Neural progenitor cell (in vitro differentiated cells): Measurements from ENCODE around the gene LRRC46. TPM values are rescaled to one million over a fixed set of nuclear protein-coding genes. Genes with fewer than 3 reads are reported as not detected.

ENCODE experiments used
- DNase-seq: peaks from one replicate; pipeline ENCODE4 v3.0.0-alpha.2; 2016; ENCODE audit warnings: low spot score
- H2AFZ ChIP-seq: fragments of 200-600 bp; sonication (generic); replicated peaks from 2 replicates; pipeline ENCODE4 v1.6.1; 2016; ENCODE audit warnings: antibody characterized with exemption
- H3F3A ChIP-seq: fragments of 200-600 bp; sonication (generic); 2 replicates; pipeline ENCODE4 v1.6.1; 2016; ENCODE audit warnings: antibody characterized with exemption, low read depth
- H3K27ac ChIP-seq: fragments of 200-600 bp; sonication (generic); 2 replicates; pipeline ENCODE4 v1.5.1; 2016; ENCODE audit warnings: mild to moderate bottlenecking
- H3K27me3 ChIP-seq: fragments of 200-600 bp; sonication (generic); 2 replicates; pipeline ENCODE4 v1.6.1; 2016; ENCODE audit warnings: mild to moderate bottlenecking, moderate library complexity
- H3K36me3 ChIP-seq: fragments of 200-600 bp; sonication (generic); 2 replicates; pipeline ENCODE4 v1.5.1; 2016
- H3K4me1 ChIP-seq: fragments of 200-600 bp; sonication (generic); 2 replicates; pipeline ENCODE4 v1.6.1; 2016; ENCODE audit warnings: mixed run types
- H3K4me2 ChIP-seq: fragments of 200-600 bp; sonication (generic); 2 replicates; pipeline ENCODE4 v1.6.1; 2016
- H3K4me3 ChIP-seq: fragments of 200-600 bp; sonication (generic); 2 replicates; pipeline ENCODE4 v1.5.1; 2016
- H3K79me2 ChIP-seq: fragments of 200-600 bp; sonication (generic); 2 replicates; pipeline ENCODE4 v1.6.1; 2016; ENCODE audit warnings: low read depth
- H3K9ac ChIP-seq: fragments of 200-600 bp; sonication (generic); 2 replicates; pipeline ENCODE4 v1.6.1; 2016
- H3K9me3 ChIP-seq: fragments of 200-600 bp; sonication (generic); 2 replicates; pipeline ENCODE4 v1.5.1; 2016; ENCODE audit warnings: low read depth
- H4K20me1 ChIP-seq: fragments of 200-600 bp; sonication (generic); 2 replicates; pipeline ENCODE4 v1.6.1; 2016; ENCODE audit warnings: low read depth
- H3K27ac Mint-ChIP-seq: 3 replicates; pipeline ENCODE4 v1.8.0; 2021; ENCODE audit warnings: mixed read lengths
- H3K27me3 Mint-ChIP-seq: 2 replicates; pipeline ENCODE4 v1.8.0; 2022; ENCODE audit warnings: low read depth, mild to moderate bottlenecking, inconsistent platforms, moderate library complexity, mixed read lengths; ENCODE audit not compliant: insufficient read depth
- H3K36me3 Mint-ChIP-seq: 3 replicates; pipeline ENCODE4 v1.8.0; 2021; ENCODE audit warnings: mixed read lengths
- H3K4me1 Mint-ChIP-seq: 3 replicates; pipeline ENCODE4 v1.8.0; 2021; ENCODE audit warnings: mixed read lengths
- H3K4me3 Mint-ChIP-seq: 3 replicates; pipeline ENCODE4 v1.8.0; 2021; ENCODE audit warnings: mild to moderate bottlenecking, moderate library complexity, mixed read lengths
- H3K9me3 Mint-ChIP-seq: 3 replicates; pipeline ENCODE4 v1.8.0; 2020; ENCODE audit warnings: mixed read lengths
- EZH2 ChIP-seq: fragments of 200-600 bp; sonication (generic); IDR thresholded peaks from 2 replicates; pipeline ENCODE4 v1.6.1; 2017; ENCODE audit warnings: antibody characterized with exemption, mild to moderate bottlenecking, moderate library complexity
- EZH2phosphoT487 ChIP-seq: fragments of 200-600 bp; sonication (generic); IDR thresholded peaks from 2 replicates; pipeline ENCODE4 v1.6.1; 2017; ENCODE audit warnings: antibody characterized with exemption
- total RNA-seq: library from RNA; depleted of rRNA; stranded (reverse); fragments of >200 nt; gene quantifications from 2 replicates; pipeline ENCODE4 v1.2.3, GENCODE V29; 2015; ENCODE audit warnings: low replicate concordance
- TF ChIP-seq, protein P1 (sequence below): fragments of 200-600 bp; sonication (generic); IDR thresholded peaks from 2 replicates; pipeline ENCODE4 v1.5.1; 2017; ENCODE audit warnings: antibody characterized with exemption, mild to moderate bottlenecking

Gene LRRC46
- total RNA-seq, 1 donor from 2014 or later: 0.06 TPM

DNA sequence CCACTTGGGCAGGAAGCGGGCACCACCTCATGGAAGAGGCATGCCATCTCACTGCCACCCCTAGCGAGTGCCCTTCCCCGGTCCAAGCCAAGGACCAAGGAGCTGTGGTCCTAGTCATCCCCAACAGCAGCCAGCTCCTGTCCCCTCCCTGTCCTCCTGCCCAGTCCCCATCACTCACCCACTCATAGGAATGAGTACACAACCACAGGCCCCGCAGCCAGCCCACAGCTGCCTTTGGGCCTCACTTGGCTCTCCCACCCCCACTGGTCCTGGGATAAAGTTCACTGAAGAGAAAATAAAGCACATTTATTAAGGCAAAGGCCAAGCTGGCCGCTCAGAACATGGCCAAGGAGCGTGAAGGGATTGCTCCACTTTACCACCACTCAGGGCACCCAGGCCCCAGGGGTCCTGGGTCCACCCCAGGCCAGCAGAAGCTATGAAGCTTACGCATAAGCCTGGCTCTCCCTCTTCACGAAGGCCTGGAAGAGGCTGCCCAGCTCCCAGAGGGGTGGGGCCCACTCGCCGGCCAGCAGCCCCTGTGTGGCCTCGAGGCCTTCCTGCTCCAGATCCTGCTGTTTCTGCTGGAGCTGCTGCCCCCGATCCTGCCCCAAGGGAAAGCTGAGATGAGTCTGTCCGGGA, 6.0 kb downstream of the LRRC46 start:
- Mint-ChIP-seq H3K4me3 (peak overlapping the region; percentile 41), H3K9me3 (no peaks in the 10 kb centered on the region), H3K4me1 (peaks cover 21% of the 10 kb centered on the region), H3K27me3 (peaks cover 8% of the 10 kb centered on the region), H3K36me3 (peaks cover 4% of the 10 kb centered on the region), H3K27ac (no peak overlapping the region)
- H3K27me3 ChIP-seq: no peaks in the 10 kb centered on the region
- no peak overlapping the region for H2AFZ ChIP-seq
- no peak overlapping the region for H3K9ac ChIP-seq
- DNase-seq: no peak
- H3K27ac ChIP-seq: no peak overlapping the region
- peaks cover 7% of the 10 kb centered on the region for H3K79me2 ChIP-seq
- no peaks in the 10 kb centered on the region for H3K36me3 ChIP-seq
- H3K4me1 ChIP-seq: peaks cover 5% of the 10 kb centered on the region
- no peak for TF ChIP-seq EZH2phosphoT487
- TF ChIP-seq, protein P1, sequence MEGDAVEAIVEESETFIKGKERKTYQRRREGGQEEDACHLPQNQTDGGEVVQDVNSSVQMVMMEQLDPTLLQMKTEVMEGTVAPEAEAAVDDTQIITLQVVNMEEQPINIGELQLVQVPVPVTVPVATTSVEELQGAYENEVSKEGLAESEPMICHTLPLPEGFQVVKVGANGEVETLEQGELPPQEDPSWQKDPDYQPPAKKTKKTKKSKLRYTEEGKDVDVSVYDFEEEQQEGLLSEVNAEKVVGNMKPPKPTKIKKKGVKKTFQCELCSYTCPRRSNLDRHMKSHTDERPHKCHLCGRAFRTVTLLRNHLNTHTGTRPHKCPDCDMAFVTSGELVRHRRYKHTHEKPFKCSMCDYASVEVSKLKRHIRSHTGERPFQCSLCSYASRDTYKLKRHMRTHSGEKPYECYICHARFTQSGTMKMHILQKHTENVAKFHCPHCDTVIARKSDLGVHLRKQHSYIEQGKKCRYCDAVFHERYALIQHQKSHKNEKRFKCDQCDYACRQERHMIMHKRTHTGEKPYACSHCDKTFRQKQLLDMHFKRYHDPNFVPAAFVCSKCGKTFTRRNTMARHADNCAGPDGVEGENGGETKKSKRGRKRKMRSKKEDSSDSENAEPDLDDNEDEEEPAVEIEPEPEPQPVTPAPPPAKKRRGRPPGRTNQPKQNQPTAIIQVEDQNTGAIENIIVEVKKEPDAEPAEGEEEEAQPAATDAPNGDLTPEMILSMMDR: no peak
- no peak overlapping the region for H3K4me2 ChIP-seq
- no peaks in the 10 kb centered on the region for H3K9me3 ChIP-seq
- no peaks in the 10 kb centered on the region for H3F3A ChIP-seq
- H4K20me1 ChIP-seq: no peaks in the 10 kb centered on the region
- H3K4me3 ChIP-seq: no peak overlapping the region

DNA sequence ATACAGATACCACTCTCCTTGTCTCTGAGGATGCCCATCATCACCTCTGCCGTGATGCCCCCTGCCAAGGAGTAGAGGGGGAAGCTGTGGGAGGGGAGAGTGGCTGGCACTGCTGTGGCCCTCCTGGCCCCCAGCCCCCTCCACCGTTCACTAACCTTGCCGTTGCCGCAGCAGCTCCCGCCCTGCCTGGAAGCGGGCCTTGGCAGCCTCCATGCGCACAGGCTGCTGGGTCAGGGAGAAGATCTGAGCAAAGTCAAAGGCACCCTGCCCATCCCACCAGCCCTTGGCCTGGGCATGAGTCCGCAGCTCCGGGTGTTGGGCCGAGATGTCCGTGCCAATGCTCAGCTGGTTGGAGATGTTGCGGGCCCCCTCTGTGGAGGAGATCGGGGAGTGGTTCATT, 7.2 kb downstream of the LRRC46 start:
- no peaks in the 10 kb centered on the region for H3K27me3 ChIP-seq
- TF ChIP-seq EZH2: no peak
- no peak for TF ChIP-seq EZH2phosphoT487
- TF ChIP-seq, protein P1: no peak
- no peaks in the 10 kb centered on the region for H3K9me3 ChIP-seq
- no peak for DNase-seq
- Mint-ChIP-seq H3K36me3 (peaks cover 4% of the 10 kb centered on the region), H3K9me3 (no peaks in the 10 kb centered on the region), H3K27me3 (peaks cover 9% of the 10 kb centered on the region), H3K4me3 (no peak overlapping the region), H3K27ac (no peak overlapping the region), H3K4me1 (peaks cover 28% of the 10 kb centered on the region)
- H2AFZ ChIP-seq: no peak overlapping the region
- no peak overlapping the region for H3K9ac ChIP-seq
- H3K4me1 ChIP-seq: peaks cover 10% of the 10 kb centered on the region
- H3K4me3 ChIP-seq: no peak overlapping the region
- no peaks in the 10 kb centered on the region for H3F3A ChIP-seq
- no peak overlapping the region for H3K4me2 ChIP-seq
- peaks cover 7% of the 10 kb centered on the region for H3K79me2 ChIP-seq
- H4K20me1 ChIP-seq: no peaks in the 10 kb centered on the region
- H3K36me3 ChIP-seq: no peaks in the 10 kb centered on the region
- H3K27ac ChIP-seq: no peak overlapping the region

DNA sequence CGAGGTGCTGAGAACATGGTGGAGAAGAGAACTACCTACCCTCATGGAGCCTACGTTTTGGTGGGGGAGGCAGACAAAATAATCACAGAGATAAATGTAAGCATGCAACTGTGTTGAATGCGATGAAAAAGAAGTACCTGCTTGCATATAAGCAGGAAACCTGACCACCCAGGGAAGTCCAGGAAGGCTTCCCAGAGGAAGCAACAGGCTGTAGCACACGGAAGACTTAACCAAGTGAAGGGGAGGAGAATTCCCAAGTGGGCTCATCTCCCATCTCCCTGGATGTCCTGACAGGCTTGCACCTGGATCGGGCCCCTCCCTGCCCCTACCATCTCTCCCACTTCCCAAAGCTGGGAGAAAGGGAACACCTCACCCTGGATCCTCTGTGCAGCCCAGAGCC, 7.6 kb downstream of the LRRC46 start:
- Histone ChIP-seq H3K79me2 (peaks cover 7% of the 10 kb centered on the region), H3K4me2 (no peak overlapping the region), H3K36me3 (no peaks in the 10 kb centered on the region), H3K27me3 (peaks cover 1% of the 10 kb centered on the region), H3K4me1 (peaks cover 10% of the 10 kb centered on the region), H3K9ac (no peak overlapping the region), H4K20me1 (no peaks in the 10 kb centered on the region), H3K27ac (no peak overlapping the region), H3F3A (no peaks in the 10 kb centered on the region), H2AFZ (no peak overlapping the region), H3K9me3 (no peaks in the 10 kb centered on the region), H3K4me3 (no peak overlapping the region)
- Mint-ChIP-seq H3K27ac (no peak overlapping the region), H3K27me3 (peaks cover 11% of the 10 kb centered on the region), H3K36me3 (peaks cover 4% of the 10 kb centered on the region), H3K9me3 (no peaks in the 10 kb centered on the region), H3K4me1 (peaks cover 28% of the 10 kb centered on the region), H3K4me3 (peak overlapping the region; percentile 35)
- DNase-seq: no peak
- TF ChIP-seq, protein P1: no peak
